BLaER1 treated with 17β-estradiol and CSF1 and Interleukin-3, amounts not matched to agents 10 nM and 100 nM (cell line): ENCODE data around the gene AKNAD1.
A peak's percentile ranks its signal among the peaks of the same experiment; 100 is the strongest.

Experiments
- H3K27ac ChIP-seq, 11 experiments: shearing (Covaris generic); formaldehyde crosslinking; 2 replicates each; pipeline ENCODE4 v1.8.1; 2022
- H3K27me3 ChIP-seq, 11 experiments: shearing (Covaris generic); formaldehyde crosslinking; 2 replicates each; pipeline ENCODE4 v1.8.1; 2022
- H3K36me3 ChIP-seq, 11 experiments: shearing (Covaris generic); formaldehyde crosslinking; 2 replicates each; pipeline ENCODE4 v1.8.1; 2022
- H3K4me1 ChIP-seq, 10 experiments: shearing (Covaris generic); formaldehyde crosslinking; 2 replicates each; pipeline ENCODE4 v1.8.1; 2022
- H3K4me2 ChIP-seq, 11 experiments: shearing (Covaris generic); formaldehyde crosslinking; 2 replicates each; pipeline ENCODE4 v1.8.1; 2022
- H3K4me3 ChIP-seq, 10 experiments: shearing (Covaris generic); formaldehyde crosslinking; 2 replicates each; pipeline ENCODE4 v1.8.1; 2022
- H3K9ac ChIP-seq, 11 experiments: shearing (Covaris generic); formaldehyde crosslinking; 2 replicates each; pipeline ENCODE4 v1.8.1; 2022
- H3K9me3 ChIP-seq, 11 experiments: shearing (Covaris generic); formaldehyde crosslinking; replicated peaks in 1 of 11; 2 replicates each; pipeline ENCODE4 v1.8.1; 2022
- H4K20me1 ChIP-seq, 11 experiments: shearing (Covaris generic); formaldehyde crosslinking; 2 replicates each; pipeline ENCODE4 v1.8.1; 2022
- Cebpa-rat ChIP-seq, 11 experiments: shearing (Covaris generic); IDR thresholded peaks; 2 replicates each; pipeline ENCODE4 v1.8.1; 2022

Gene AKNAD1

GRCh38 chr1:108843390-108844137 lies 13.3 kb downstream of the AKNAD1 start:
- H3K4me3 ChIP-seq: no peak overlapping the region
- H3K36me3 ChIP-seq: no peaks in the 10 kb centered on the region
- no peak overlapping the region for H3K27ac ChIP-seq
- no peak overlapping the region for H3K4me2 ChIP-seq
- no peaks in the 10 kb centered on the region for H3K27me3 ChIP-seq
- TF ChIP-seq Cebpa-rat (IDR thresholded peaks at IDR 0.05): no peak
- H3K9me3 ChIP-seq: no peaks in the 10 kb centered on the region
- H4K20me1 ChIP-seq: no peaks in the 10 kb centered on the region
- no peak overlapping the region for H3K9ac ChIP-seq
- peaks cover 0 to 11% (median 7%) of the 10 kb centered on the region in 10 experiments; a peak in 17 of 20 replicates for H3K4me1 ChIP-seq

DNA sequence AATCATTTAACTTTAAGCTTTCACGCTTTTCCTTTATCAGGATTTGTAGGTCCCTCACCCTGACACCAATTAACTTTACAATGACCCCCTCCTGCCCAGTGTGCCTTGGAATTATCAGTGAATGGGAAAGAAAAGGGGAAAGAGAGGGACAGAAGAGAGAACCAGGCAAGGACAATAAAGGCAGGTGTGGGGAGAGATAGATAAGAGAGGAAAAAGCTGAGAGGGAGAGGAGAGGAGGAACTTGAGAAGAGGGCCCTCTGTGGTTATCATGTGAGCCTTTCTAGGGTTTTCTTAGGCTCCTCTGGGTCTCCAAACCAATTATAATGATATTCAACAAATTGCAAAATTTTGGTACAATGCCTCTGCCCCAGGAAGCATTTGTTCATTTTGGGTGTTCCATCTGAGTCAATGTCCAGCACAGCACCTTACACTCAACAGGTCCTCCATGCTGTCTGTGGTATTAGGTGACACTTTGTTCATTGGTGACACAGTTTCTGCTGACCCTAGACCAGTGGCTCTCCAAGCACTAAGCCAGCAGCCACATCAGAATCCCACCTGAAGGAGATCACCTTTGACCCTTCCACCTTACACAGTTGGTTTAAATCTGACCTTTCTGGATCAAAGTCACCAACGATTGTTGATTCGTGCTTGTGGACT lies 14.2 kb downstream of the AKNAD1 start:
- no peak overlapping the region for H3K9ac ChIP-seq
- H3K4me3 ChIP-seq: no peak overlapping the region
- H3K4me2 ChIP-seq: no peak overlapping the region
- H3K4me1 ChIP-seq: peaks cover 0 to 2% (median 0%) of the 10 kb centered on the region in 10 experiments; a peak in 5 of 20 replicates
- H3K27me3 ChIP-seq: no peaks in the 10 kb centered on the region
- no peak for TF ChIP-seq Cebpa-rat (IDR thresholded peaks at IDR 0.05)
- H3K27ac ChIP-seq: no peak overlapping the region
- no peaks in the 10 kb centered on the region for H3K36me3 ChIP-seq
- H4K20me1 ChIP-seq: no peaks in the 10 kb centered on the region
- H3K9me3 ChIP-seq: peaks cover 0 to 4% (median 0%) of the 10 kb centered on the region in 11 experiments; a peak in 1 of 22 replicates

GRCh38 chr1:108841703-108842102 lies 15.2 kb downstream of the AKNAD1 start:
- no peak overlapping the region for H3K27ac ChIP-seq
- H3K9ac ChIP-seq: no peak overlapping the region
- no peak overlapping the region for H3K4me3 ChIP-seq
- no peaks in the 10 kb centered on the region for H3K36me3 ChIP-seq
- no peak for TF ChIP-seq Cebpa-rat (IDR thresholded peaks at IDR 0.05)
- peaks cover 0 to 4% (median 0%) of the 10 kb centered on the region in 11 experiments; a peak in 1 of 22 replicates for H3K9me3 ChIP-seq
- no peaks in the 10 kb centered on the region for H3K27me3 ChIP-seq
- H3K4me1 ChIP-seq: no peaks in the 10 kb centered on the region
- H3K4me2 ChIP-seq: no peak overlapping the region
- H4K20me1 ChIP-seq: no peaks in the 10 kb centered on the region

GRCh38 chr1:108832929-108833328 lies 24.0 kb downstream of the AKNAD1 start:
- H3K9ac ChIP-seq: no peak overlapping the region
- H3K4me1 ChIP-seq: peaks cover 0 to 27% (median 19%) of the 10 kb centered on the region in 10 experiments; a peak in 16 of 20 replicates
- no peaks in the 10 kb centered on the region for H3K36me3 ChIP-seq
- H3K27ac ChIP-seq: no peak overlapping the region
- TF ChIP-seq Cebpa-rat (IDR thresholded peaks at IDR 0.05): no peak
- no peaks in the 10 kb centered on the region for H3K27me3 ChIP-seq
- H3K9me3 ChIP-seq: no peaks in the 10 kb centered on the region
- no peak overlapping the region for H3K4me2 ChIP-seq
- H3K4me3 ChIP-seq: no peak overlapping the region
- H4K20me1 ChIP-seq: no peaks in the 10 kb centered on the region

- Histone ChIP-seq H3K4me1 (peaks cover 0 to 27% (median 19%) of the 10 kb centered on the region in 10 experiments; a peak in 16 of 20 replicates), H3K27ac (peak overlapping the region in 6 of 11 experiments; percentile 17 to 52 (median 35); a peak in 9 of 22 replicates), H3K27me3 (no peaks in the 10 kb centered on the region), H3K9me3 (no peaks in the 10 kb centered on the region), H3K9ac (peak overlapping the region in 1 of 11 experiments; percentile 10; a peak in 1 of 22 replicates), H3K4me2 (peak overlapping the region in 7 of 11 experiments; percentile 36 to 65 (median 57); a peak in 12 of 22 replicates), H4K20me1 (no peaks in the 10 kb centered on the region), H3K4me3 (no peak overlapping the region), H3K36me3 (no peaks in the 10 kb centered on the region)
- TF ChIP-seq Cebpa-rat (IDR thresholded peaks at IDR 0.05): no peak
Measured at GRCh38 chr1:108831225-108831624, 25.7 kb downstream of the AKNAD1 start.

- H3K27me3 ChIP-seq: no peaks in the 10 kb centered on the region
- peak overlapping the region in 9 of 11 experiments; percentile 26 to 65 (median 55); a peak in 16 of 22 replicates for H3K4me2 ChIP-seq
- peaks cover 0 to 27% (median 19%) of the 10 kb centered on the region in 10 experiments; a peak in 16 of 20 replicates for H3K4me1 ChIP-seq
- TF ChIP-seq Cebpa-rat (IDR thresholded peaks at IDR 0.05): no peak
- no peaks in the 10 kb centered on the region for H3K9me3 ChIP-seq
- no peak overlapping the region for H3K4me3 ChIP-seq
- H3K27ac ChIP-seq: peak overlapping the region in 7 of 11 experiments; percentile 3 to 52 (median 30); a peak in 10 of 22 replicates
- no peaks in the 10 kb centered on the region for H3K36me3 ChIP-seq
- H4K20me1 ChIP-seq: no peaks in the 10 kb centered on the region
- H3K9ac ChIP-seq: peak overlapping the region in 1 of 11 experiments; percentile 10; a peak in 2 of 22 replicates
Measured at GRCh38 chr1:108830119-108831008, 26.5 kb downstream of the AKNAD1 start.

DNA sequence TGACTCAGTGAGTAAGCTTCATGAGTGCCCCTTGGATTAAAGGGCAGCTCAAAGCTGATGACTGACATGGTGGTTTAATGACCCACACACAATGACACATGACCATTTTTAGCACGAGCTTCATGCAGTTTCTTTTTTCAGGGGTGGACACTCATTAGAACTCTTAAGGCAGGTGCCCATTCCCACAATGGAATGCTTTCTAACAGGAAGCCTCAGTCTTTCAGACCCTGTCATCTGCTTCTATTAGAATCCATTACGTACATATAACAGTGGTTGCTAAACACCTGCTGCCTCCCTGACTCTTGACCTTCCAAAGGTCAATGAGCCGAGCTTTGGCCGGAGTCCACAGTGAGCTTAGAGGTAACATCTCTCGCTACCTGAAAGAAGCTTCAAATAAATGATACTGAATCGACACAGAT lies 27.4 kb downstream of the AKNAD1 start:
- H3K27ac ChIP-seq: no peak overlapping the region
- H3K9me3 ChIP-seq: no peaks in the 10 kb centered on the region
- no peaks in the 10 kb centered on the region for H3K36me3 ChIP-seq
- H3K4me1 ChIP-seq: peaks cover 0 to 27% (median 19%) of the 10 kb centered on the region in 10 experiments; a peak in 16 of 20 replicates
- no peak overlapping the region; a peak in 1 of 22 replicates for H3K4me2 ChIP-seq
- H4K20me1 ChIP-seq: no peaks in the 10 kb centered on the region
- H3K9ac ChIP-seq: no peak overlapping the region
- no peaks in the 10 kb centered on the region for H3K27me3 ChIP-seq
- H3K4me3 ChIP-seq: no peak overlapping the region
- no peak for TF ChIP-seq Cebpa-rat (IDR thresholded peaks at IDR 0.05)

- H3K27ac ChIP-seq: no peak overlapping the region
- TF ChIP-seq Cebpa-rat (IDR thresholded peaks at IDR 0.05): no peak
- no peak overlapping the region for H3K4me3 ChIP-seq
- H3K36me3 ChIP-seq: no peaks in the 10 kb centered on the region
- H4K20me1 ChIP-seq: no peaks in the 10 kb centered on the region
- peaks cover 0 to 27% (median 19%) of the 10 kb centered on the region in 10 experiments; a peak in 16 of 20 replicates for H3K4me1 ChIP-seq
- H3K4me2 ChIP-seq: no peak overlapping the region
- H3K27me3 ChIP-seq: no peaks in the 10 kb centered on the region
- H3K9me3 ChIP-seq: no peaks in the 10 kb centered on the region
- no peak overlapping the region for H3K9ac ChIP-seq
Measured at GRCh38 chr1:108828074-108828961, 28.6 kb downstream of the AKNAD1 start.
